HTERT RPE-1 (cell line): ENCODE results near the gene SPOP.

ENCODE experiments used
- in situ Hi-C: fragments of 300-500 bp; cut with MboI; formaldehyde crosslinking; loops from 4 replicates; pipeline ENCODE4 v1.14.3; 2020; ENCODE audit warnings: low sequenced_read_pairs

Gene SPOP

GRCh38 chr17:49621420-49621819 lies 56.5 kb downstream of the SPOP start:
- in situ Hi-C loops, result no loop called here

- in situ Hi-C loops, result no loop called here
Observed at GRCh38 chr17:49618028-49618611, 59.8 kb downstream of the SPOP start.

GRCh38 chr17:49616601-49617131 lies 61.2 kb downstream of the SPOP start:
- in situ Hi-C loops, result no loop called here

- in situ Hi-C loops, result no loop called here
Observed at GRCh38 chr17:49616086-49616485, 61.8 kb downstream of the SPOP start.

GRCh38 chr17:49613182-49613800 lies 64.6 kb downstream of the SPOP start:
- in situ Hi-C loops, result no loop called here

- in situ Hi-C loops, result no loop called here
Observed at GRCh38 chr17:49612726-49613125, 65.2 kb downstream of the SPOP start.

GRCh38 chr17:49610883-49611584 lies 66.9 kb downstream of the SPOP start:
- in situ Hi-C loops, result no loop called here

- in situ Hi-C loops, result no loop called here
Observed at GRCh38 chr17:49604314-49604869, 73.5 kb downstream of the SPOP start.

- in situ Hi-C loops, result no loop called here
Observed at GRCh38 chr17:49603720-49604119, 74.2 kb downstream of the SPOP start.

- in situ Hi-C loops, result no loop called here
Observed at GRCh38 chr17:49603238-49603637, 74.7 kb downstream of the SPOP start.

GRCh38 chr17:49602783-49603182 lies 75.1 kb downstream of the SPOP start:
- in situ Hi-C loops, result no loop called here

GRCh38 chr17:49600949-49601348 lies 76.9 kb downstream of the SPOP start:
- in situ Hi-C loops, result no loop called here

- in situ Hi-C loops, result no loop called here
Observed at GRCh38 chr17:49598918-49599317, 79.0 kb downstream of the SPOP start.

GRCh38 chr17:49597928-49598655 lies 79.8 kb downstream of the SPOP start:
- in situ Hi-C loops, result no loop called here

- in situ Hi-C loops, result no loop called here
Observed at GRCh38 chr17:49597436-49597835, 80.5 kb downstream of the SPOP start.

- in situ Hi-C loops, result no loop called here
Observed at GRCh38 chr17:49596613-49597244, 81.2 kb downstream of the SPOP start.

- in situ Hi-C loops, result no loop called here
Observed at GRCh38 chr17:49595980-49596379, 81.9 kb downstream of the SPOP start.

GRCh38 chr17:49595328-49595727 lies 82.6 kb downstream of the SPOP start:
- in situ Hi-C loops, result no loop called here

- in situ Hi-C loops, result no loop called here
Observed at GRCh38 chr17:49592263-49592662, 85.6 kb downstream of the SPOP start.

GRCh38 chr17:49590874-49591273 lies 87.0 kb downstream of the SPOP start:
- in situ Hi-C loops, result no loop called here

- in situ Hi-C loops, result no loop called here
Observed at GRCh38 chr17:49589577-49589927, 88.3 kb downstream of the SPOP start.
